ENCODE data around the gene THSD4.

THSD4 gene

GRCh38 chr15:71385457-71385856 lies 270.2 kb downstream of the THSD4 start:
- DNase-seq (ENCODE audit: low spot score), result no peak
- Histone ChIP-seq H3K27ac (no peak overlapping the region), H3K4me3 (no peak overlapping the region)
- no peak for TF ChIP-seq CTCF (IDR thresholded peaks at IDR 0.05)

GRCh38 chr15:71386005-71386404 lies 270.7 kb downstream of the THSD4 start:
- Histone ChIP-seq H3K27ac (no peak overlapping the region), H3K4me3 (no peak overlapping the region)
- no peak for TF ChIP-seq CTCF (IDR thresholded peaks at IDR 0.05)
- DNase-seq (ENCODE audit: low spot score), result no peak

- peak; percentile 35 for TF ChIP-seq CTCF (IDR thresholded peaks at IDR 0.05)
- H3K27ac ChIP-seq, result no peak overlapping the region
- H3K4me3 ChIP-seq, result no peak overlapping the region
- DNase-seq (ENCODE audit: low spot score), result no peak
Measured at GRCh38 chr15:71386448-71387236, 271.4 kb downstream of the THSD4 start.

GRCh38 chr15:71387810-71388209 lies 272.5 kb downstream of the THSD4 start:
- no peak overlapping the region for H3K27ac ChIP-seq
- no peak for DNase-seq (ENCODE audit: low spot score)
- TF ChIP-seq CTCF (IDR thresholded peaks at IDR 0.05), result no peak
- no peak overlapping the region for H3K4me3 ChIP-seq

- H3K4me3 ChIP-seq, result no peak overlapping the region
- no peak for TF ChIP-seq CTCF (IDR thresholded peaks at IDR 0.05)
- H3K27ac ChIP-seq, result no peak overlapping the region
- DNase-seq (ENCODE audit: low spot score), result no peak
Measured at GRCh38 chr15:71390096-71390495, 274.8 kb downstream of the THSD4 start.

- no peak for DNase-seq (ENCODE audit: low spot score)
- no peak for TF ChIP-seq CTCF (IDR thresholded peaks at IDR 0.05)
- Histone ChIP-seq H3K4me3 (no peak overlapping the region), H3K27ac (no peak overlapping the region)
Measured at GRCh38 chr15:71391421-71392088, 276.3 kb downstream of the THSD4 start.

- Histone ChIP-seq H3K27ac (no peak overlapping the region), H3K4me3 (no peak overlapping the region)
- TF ChIP-seq CTCF (IDR thresholded peaks at IDR 0.05), result no peak
- no peak for DNase-seq (ENCODE audit: low spot score)
Measured at GRCh38 chr15:71392861-71393283, 277.6 kb downstream of the THSD4 start.
